ENCODE results near the gene CDKN2AIPNL.
"Not testable (repeated sequence)": the region's sequence is repeated elsewhere in the genome, so short reads cannot be mapped to it uniquely, and the experiment has no call there.

Gene CDKN2AIPNL

GRCh38 chr5:134438721-134439123 is 27.0 kb upstream of the CDKN2AIPNL start:
- no peak for DNase-seq

DNA sequence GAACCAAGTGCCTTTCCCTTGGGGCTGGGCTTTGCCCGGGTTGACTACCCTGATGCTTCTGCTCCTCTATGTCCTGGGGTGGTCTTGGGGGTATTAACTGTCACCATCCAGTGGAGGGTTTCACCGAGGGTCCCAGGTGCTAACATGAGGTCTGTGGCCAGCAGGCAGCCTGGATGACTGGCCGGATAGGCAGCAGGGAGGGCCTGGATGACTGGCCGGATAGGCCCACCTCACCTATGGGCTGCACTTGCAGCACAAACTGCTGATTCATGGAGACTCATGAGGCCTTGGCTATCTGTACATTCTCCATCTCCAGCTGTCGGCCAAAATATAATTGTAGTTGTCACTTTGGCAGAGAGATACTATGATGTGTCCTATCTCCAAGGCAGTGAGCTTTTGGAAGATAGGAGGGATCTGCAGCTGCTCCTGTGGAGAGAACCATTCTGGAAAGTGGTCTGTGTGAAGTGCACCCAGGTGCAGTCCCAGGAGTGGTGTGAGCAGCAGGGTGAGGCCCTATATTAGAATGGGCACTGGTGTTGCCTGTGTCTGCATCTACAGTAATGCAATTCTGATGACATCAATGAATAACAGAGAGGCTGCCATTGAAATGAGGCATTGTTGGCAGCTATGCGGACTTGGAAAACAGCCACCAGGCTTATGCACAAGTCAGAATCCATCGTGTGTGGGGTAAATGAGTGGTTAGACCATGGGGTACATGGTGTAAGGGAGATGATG is 26.3 kb upstream of the CDKN2AIPNL start:
- peak in 6 of 56 donors; percentile 3 to 23 (median 14) for DNase-seq

DNA sequence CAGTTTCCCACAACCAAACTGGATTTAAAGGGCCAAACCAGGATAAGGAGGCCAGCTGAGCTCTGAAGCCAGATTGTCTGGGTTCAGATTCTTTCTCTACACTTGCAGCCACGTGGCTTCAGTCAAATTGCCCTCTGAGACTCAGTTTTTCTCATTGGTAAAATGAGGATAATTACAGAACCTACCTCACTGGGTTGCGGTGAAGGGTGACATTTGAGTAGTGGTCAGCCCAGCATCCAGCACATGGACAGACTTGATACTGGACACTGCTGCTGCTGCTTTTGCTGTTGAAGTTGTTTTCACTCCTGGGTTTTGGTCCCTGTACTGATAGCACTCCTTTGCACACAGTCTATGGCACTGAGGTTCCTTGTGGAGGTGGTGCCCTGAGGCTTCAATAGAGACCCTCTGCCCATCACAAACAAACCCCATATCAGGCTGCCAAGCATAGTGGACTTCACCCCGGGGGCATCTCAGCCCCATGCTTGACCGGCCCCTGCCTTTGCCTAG is 25.7 kb upstream of the CDKN2AIPNL start:
- no peak for DNase-seq

GRCh38 chr5:134436523-134437339 is 25.1 kb upstream of the CDKN2AIPNL start:
- DNase-seq: peak in 14 of 56 donors; percentile 10 to 59 (median 34)

DNA sequence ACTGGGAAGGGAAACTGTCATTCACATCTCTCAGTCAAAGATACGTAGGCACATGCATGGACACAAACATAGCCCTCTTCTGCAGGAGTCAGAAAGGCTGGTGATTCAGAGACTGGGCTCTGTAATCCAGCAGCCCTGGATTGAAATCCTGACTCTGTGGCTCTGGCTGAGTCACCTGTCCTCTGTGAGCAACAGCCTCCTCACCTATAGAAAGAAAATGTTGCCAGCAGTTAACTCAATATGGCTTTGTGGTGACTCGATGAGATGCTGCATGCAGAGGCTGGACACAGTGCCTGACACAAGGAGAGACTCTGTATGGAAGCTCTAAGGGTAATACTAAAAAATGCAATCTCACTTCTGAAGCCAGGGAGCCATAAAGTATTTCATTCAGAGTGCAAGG is 23.9 kb upstream of the CDKN2AIPNL start:
- DNase-seq: no peak

DNA sequence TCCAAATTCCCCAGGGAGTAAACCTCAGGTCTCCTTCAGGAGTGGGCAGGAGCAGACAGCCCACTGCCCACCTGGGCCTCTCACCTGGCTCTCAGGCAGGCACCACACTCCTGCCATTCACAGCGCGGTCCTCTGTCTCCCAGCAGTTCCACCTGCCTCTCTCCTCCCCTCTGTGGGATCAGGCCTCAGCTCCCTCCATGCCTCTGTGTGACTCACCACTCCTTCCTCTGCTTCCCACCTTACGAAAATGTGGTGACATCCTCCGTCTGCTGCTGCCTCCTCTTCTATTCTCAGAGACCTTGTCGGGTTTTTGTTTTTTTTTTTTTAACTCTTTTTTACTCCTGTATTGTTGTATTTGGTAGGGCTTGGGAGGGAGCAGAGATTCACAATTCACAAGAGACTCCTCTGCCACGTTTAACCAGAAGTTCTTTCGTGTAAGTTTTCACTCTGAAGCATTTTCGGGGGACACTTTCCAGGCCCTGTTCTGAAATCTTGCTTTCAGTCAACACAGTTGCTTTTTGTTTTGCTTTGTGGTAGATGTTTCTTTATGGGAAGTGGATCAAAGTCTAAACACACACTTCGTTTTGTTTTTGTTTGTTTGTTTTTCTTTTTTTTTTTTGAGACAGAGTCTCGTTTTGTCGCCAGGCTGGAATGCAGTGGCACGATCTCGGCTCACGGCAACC is 21.1 kb upstream of the CDKN2AIPNL start:
- DNase-seq: peak in 3 of 56 donors; percentile 8 to 27 (median 18)

GRCh38 chr5:134432174-134432573 is 20.5 kb upstream of the CDKN2AIPNL start:
- DNase-seq: no peak

- no peak for DNase-seq
Measured at GRCh38 chr5:134430001-134430569, 18.4 kb upstream of the CDKN2AIPNL start.

DNA sequence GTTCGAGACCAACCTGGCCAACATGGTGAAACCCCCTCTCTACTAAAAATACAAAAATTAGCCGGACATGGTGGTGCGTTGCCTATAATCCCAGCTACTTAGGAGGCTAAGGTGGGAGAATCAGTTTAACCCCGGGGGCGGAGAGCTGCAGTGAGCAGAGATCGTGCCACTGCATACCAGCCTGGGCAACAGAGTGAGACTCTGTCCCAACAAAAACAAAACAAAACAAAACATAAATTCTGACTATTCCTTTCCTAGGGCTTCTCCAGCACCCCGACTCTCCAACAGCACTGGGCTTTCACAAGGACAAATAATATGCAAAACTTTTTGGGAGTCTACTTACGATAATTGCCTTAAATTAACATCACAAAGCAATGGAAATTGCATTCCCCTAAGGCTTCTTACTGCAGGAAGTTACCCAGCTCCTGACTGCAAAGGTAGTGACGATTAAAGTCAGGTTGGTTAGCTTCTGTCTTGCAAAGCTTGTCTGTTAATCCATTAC is 15.9 kb upstream of the CDKN2AIPNL start:
- DNase-seq: no peak

DNA sequence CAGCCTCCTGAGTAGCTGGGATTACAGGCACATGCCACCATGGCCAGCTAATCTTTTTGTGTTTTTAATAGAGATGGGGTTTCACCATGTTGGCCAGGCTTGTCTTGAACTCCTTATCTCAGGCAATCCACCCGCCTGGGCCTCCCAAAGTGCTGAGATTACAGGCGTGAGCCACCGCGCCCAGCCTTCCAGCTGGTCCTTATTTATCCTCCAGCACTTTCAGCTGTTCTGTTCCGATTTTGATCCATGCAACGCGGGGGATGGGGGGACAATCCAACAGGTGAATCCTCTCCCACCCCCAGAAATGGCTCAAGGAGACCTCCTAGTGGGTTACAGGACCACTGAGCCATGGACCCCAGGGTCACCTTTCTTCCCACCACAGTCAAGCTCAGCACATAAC is 14.7 kb upstream of the CDKN2AIPNL start:
- DNase-seq: no peak

- no peak for DNase-seq
Measured at GRCh38 chr5:134423376-134423775, 11.7 kb upstream of the CDKN2AIPNL start.

DNA sequence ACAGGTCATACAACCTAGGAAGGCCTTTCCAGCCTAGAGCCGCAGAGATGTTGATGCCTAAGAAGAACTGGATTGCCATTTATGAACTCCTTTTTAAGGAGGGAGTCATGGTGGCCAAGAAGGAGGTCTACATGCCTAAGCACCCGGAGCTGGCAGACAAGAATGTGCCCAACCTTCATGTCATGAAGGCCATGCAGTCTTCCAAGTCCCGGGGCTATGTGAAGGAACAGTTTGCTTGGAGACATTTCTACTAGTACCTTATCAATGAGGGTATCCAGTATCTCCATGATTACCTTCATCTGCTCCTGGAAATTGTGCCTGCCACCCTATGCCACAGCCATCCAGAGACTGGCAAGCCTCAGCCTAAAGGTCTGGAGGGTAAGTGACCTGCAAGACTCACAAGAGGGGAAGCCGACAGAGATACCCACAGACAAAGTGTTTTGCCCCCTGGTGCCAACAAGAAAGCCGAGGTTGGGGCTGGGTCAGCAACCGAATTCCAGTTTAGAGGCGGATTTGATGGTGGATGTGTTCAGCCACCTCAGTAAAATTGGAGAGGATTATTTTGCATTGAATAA is 11.2 kb upstream of the CDKN2AIPNL start:
- DNase-seq: no peak

DNA sequence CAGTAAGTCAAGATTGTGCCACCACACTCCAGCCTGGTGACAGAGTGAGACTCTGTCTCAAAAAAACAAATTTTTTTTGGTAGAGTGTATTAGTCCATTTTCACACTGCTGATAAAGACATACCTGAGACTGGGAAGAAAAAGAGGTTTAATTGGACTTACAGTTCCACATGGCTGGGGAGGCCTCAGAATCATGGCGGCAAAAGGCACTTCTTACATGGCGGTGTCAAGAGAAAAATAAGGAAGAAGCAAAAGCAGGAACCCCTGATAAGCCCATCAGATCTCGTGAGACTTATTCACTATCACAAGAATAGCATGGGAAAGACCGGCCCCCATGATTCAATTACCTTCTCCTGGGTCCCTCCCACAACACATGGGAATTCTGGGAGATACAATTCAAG is 9.4 kb upstream of the CDKN2AIPNL start:
- DNase-seq: not testable (repeated sequence)

DNA sequence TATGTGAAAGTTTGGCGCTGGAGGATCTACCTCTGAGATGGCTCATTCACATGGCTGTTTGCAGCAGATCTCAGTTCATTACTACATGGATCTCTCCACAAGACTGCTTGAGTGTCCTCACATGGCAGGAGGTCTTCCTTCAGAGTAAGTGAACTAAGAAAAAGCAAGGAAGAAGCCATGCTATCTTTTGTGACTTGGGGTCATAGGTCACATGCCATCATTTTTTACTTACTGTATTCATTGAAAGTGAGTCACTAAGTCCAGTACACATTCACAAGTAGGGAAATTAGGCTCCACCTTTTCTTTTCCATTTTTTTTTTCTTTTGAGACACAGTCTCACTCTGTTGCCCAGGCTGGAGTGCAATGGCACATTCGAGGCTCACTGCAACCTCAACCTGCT is 8.7 kb upstream of the CDKN2AIPNL start:
- no peak for DNase-seq

- no peak for DNase-seq
Measured at GRCh38 chr5:134418958-134419357, 7.3 kb upstream of the CDKN2AIPNL start.

DNA sequence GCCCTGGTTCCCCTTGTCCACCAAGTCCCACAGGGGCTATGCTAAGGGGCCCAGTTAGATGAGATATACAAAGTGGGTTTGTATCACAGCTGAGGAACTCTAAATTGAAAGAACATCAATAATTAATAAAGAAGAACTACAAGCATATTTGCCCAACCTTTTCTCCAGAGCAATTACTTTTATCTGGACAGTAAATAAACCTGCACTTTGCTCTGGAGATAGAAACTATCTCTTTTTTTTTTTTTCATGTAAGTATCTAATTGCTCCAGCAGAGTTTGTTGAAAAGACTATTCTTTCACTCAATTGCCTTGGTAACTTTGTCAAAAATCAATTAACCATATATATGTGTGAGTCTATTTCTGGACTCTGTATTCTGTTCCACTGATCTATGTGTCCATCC is 6.0 kb upstream of the CDKN2AIPNL start:
- no peak for DNase-seq

DNA sequence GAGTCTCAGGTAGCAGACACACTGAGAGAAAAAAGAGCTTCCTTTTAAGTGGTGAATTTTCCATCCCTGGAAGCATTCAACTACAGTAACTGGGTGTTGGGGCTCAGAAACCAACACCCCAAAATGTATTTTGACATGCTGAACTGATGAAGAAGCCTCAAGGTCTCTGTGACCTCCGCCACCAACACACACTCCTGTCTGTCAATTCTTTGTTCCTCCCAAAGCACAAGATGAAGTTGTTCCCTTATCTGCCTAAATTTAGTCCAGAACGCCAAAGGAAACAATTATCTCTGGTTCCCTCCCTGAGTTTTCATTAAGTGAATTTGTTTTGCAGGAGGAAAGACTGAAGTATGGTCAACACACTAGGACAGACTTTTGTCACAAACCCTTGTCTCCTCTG is 1.4 kb upstream of the CDKN2AIPNL start:
- DNase-seq: no peak

GRCh38 chr5:134411228-134411545 is 494 bp downstream of the CDKN2AIPNL start:
- no peak for DNase-seq

DNA sequence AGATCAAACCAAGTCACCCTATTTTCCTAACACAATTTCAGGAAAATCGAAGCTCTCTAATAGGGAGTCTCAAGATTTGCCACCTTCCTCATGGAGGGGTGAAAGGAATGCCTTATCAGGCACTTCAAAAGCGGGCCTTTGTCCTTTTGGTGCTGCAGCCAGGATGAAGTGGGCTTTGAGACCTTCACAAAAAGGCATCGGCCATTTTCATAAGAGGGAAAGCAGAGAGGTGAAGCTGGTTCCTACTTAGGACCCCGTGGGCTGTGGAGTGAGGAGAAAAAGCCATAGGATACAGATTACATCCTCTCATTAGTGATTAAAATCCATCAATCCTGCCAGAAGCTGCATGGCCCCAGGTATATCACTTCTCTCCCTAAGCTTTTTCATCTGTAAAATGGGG is 859 bp downstream of the CDKN2AIPNL start:
- no peak for DNase-seq

GRCh38 chr5:134409321-134409720 is 2.4 kb downstream of the CDKN2AIPNL start:
- DNase-seq: no peak

DNA sequence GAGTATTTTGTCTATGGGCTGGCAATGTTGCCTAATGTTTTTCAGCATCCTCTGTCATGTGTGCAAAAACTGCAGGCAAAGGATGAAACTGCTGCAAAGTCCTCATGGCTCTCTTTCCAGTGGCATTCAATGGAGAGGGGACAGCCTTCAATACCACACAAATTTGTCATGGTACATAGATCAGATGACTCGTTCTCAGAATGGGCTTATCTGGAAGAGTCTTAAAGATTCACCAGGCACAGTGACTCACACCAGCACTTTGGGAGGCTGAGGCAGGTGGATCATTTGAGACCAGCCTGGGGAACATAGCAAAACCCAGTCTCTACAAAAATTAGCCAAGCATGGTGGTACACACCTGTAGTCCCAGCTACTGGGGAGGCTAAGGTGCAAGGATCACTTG is 5.3 kb downstream of the CDKN2AIPNL start:
- no peak for DNase-seq

All from amygdala (tissue), 56 donors.